ENCODE data around the gene PAIP2.

DNA sequence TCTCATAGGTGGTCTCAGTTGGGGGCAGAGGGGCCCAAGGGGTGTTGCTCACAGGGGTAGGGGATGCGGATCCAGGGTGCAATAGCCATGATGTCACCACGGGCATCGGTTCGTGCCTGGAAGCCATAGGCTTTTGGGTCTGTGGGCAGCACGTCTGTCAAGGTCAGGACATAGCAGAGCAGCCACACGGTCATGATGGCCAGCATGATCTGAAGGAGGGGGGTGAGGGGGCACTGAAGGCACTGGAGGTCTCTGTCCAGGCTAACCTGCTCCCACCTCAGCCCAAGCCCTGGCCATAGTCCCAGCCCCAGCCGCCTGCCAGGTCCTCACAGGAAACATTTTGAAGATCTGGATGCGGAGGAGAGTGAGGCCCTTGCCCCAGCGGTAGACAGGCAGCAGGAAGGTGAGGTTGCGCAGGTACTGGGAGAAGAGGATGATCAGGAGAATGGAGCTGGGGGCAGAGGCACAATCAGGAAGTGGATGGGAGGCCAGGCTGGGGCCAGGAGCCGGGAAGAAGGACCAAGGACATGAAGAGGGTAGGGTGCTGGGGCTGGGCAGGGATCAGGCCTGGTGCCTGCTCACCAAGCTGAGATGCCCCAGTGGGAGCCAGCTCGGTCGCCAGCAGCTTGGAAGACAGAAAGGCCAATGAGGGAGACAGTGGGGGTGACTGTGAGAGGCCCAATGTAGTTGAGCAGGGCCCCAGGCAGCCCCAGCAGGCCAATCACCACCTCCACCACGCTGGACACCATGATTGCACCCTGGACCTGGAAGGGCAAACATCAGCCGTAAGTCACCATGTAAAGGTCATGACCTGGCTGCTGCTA lies 38.2 kb downstream of the PAIP2 start:
- TF ChIP-seq EZH2 (IDR thresholded peaks at IDR 0.05; ENCODE audit: borderline replicate concordance): no peak
- TF ChIP-seq, protein P1, sequence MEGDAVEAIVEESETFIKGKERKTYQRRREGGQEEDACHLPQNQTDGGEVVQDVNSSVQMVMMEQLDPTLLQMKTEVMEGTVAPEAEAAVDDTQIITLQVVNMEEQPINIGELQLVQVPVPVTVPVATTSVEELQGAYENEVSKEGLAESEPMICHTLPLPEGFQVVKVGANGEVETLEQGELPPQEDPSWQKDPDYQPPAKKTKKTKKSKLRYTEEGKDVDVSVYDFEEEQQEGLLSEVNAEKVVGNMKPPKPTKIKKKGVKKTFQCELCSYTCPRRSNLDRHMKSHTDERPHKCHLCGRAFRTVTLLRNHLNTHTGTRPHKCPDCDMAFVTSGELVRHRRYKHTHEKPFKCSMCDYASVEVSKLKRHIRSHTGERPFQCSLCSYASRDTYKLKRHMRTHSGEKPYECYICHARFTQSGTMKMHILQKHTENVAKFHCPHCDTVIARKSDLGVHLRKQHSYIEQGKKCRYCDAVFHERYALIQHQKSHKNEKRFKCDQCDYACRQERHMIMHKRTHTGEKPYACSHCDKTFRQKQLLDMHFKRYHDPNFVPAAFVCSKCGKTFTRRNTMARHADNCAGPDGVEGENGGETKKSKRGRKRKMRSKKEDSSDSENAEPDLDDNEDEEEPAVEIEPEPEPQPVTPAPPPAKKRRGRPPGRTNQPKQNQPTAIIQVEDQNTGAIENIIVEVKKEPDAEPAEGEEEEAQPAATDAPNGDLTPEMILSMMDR (IDR thresholded peaks at IDR 0.05; ENCODE audit: poor library complexity): no peak
- TF ChIP-seq EZH2phosphoT487 (IDR thresholded peaks at IDR 0.05; ENCODE audit: low read depth, severe bottlenecking, unreplicated experiment): no peak
